Stimulated activated CD8-positive, alpha-beta memory T cell treated with anti-CD3 and anti-CD28 coated beads, Interleukin-12 subunit alpha, Interleukin-12 subunit beta, amount 100 ng/mL, for 4 hours (primary cell): ENCODE results near the gene G3BP1.
"Not testable (repeated sequence)": the region's sequence is repeated elsewhere in the genome, so short reads cannot be mapped to it uniquely, and the experiment has no call there.

Experiments used
- DNase-seq: peaks from one replicate; pipeline ENCODE4 v3.0.0-alpha.2; 2020; ENCODE audit warnings: low read depth

The G3BP1 gene

DNA sequence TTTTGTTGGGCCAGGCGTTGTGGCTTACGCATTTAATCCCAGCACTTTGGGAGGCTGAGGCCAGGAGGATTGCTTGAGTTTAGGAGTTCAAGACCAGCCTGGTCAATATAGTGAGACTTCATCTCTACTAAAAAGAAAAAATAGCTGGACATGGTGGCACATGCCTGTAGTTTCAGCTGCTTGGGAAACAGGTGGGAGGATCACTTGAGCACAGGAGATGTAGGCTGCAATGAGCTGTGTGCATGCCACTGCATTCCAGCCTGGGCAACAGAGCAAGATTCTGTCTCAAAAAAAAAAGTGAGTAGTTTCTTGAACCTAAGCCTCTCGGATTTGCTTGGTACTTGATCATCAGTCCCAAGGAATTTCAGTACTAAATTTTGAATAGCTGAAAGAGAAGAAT is 26.9 kb downstream of the G3BP1 start:
- DNase-seq = no peak

- no peak for DNase-seq
Measured at GRCh38 chr5:151799407-151799806, 27.7 kb downstream of the G3BP1 start.

DNA sequence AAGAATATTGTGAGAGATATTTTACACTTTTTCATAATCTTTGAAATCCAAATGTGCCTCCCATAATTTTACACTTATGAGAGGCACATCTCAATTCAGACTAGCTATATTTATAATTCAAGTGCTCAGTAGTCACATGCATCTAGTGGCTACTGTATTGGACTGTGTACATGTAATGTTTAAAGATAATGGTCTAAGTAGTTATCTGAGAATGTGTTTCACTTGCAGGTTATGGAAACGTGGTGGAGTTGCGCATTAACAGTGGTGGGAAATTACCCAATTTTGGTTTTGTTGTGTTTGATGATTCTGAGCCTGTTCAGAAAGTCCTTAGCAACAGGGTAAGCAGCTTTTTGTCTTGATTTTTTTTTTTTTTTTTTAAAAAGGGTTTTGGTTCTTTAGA is 28.8 kb downstream of the G3BP1 start:
- no peak for DNase-seq

GRCh38 chr5:151805414-151806223 is 33.9 kb downstream of the G3BP1 start:
- DNase-seq = no peak

DNA sequence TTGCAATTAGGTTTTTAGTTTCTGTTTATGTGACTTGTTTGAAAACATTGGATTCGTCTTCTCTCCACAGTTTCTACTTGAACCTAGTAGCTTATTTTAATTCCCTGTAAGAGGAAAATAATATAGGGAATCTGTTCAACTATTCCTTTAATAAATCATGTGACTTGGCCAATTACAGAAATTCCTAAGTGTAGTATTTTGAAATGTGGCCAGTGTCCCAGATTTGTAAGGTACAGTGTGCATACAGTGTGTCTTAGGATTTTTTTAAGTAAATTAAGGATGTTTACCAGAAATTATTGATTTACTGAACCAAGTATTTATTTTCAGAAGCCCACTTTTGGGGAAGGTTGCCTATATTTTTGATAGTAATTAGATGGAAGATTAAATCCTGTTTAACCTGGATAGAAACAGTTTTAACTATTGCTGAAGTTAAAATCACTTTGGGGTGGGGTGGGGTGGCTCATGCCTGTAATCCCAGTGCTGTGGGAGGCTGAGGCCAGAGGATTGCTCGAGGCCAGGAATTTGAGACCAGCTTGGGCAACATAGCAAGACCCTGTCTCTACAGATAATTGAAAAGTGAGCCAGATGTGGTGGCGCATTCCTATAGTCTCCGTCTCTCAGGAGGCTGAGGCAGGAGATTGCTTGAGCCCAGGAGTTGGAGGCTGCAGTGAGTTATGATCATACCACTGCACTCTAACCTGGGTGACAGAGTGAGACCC is 36.9 kb downstream of the G3BP1 start:
- no peak for DNase-seq

GRCh38 chr5:151810449-151810848 is 38.7 kb downstream of the G3BP1 start:
- no peak for DNase-seq

- DNase-seq = no peak
Measured at GRCh38 chr5:151810897-151811296, 39.1 kb downstream of the G3BP1 start.

DNA sequence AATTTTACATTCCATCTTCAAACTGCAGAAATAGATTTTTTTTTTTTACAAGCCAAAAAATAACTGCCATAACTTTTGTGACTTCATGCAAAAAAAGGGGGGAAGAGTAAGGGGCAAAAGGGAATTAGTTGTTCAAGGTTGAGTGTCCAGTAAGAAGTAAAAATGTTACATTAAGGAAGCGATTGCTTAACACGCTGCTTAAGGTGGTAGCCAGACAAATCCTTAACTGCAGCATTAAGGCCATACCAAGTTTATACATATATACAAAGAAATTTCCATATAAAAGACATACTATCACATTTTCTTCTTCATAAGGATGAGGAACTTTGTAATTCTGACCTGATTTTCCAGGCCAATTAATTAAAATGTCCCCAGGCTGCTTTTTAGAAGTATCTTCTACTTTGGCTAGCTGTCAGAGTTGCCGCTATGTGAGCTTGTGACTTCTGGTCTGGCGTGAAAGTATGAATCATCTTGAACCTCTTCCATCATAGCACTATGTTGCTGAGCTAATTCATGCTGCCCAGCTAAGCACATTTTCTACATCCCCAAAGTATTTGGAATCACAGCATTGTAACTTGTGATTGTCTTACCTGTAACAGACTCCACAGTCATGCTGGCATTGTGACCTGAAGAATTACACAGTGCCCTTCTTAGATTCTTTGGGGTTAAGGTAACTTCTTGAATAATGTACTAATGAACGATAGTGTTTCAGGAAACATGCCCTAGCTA is 40.0 kb downstream of the G3BP1 start:
- no peak for DNase-seq

DNA sequence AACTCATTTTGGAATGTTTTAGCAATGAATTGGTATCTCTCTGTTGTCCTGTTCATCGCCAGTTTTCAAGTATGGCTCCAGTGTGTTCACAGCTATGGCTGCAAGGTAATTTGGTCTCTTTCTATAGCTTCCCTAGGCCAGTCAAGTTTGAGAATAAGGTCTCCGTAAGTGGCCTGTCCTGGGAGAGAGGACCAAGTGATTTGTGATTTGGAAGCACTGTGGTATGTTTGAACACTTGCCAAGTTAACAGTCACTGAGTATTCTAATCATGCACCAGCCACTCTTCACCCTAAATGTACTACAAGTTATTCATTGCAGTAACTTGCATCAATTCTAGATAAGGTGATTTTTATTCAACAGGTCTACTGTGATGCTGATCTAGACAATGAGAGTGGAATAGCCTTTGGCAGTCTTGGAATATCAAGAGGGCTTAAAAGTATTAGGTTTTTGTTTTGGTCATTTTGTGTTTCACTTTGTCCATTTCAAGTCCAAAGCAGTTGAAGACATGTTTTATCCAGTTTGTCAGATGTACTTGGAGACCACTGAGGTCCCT is 41.1 kb downstream of the G3BP1 start:
- DNase-seq = no peak

- no peak for DNase-seq
Measured at GRCh38 chr5:151815051-151815450, 43.3 kb downstream of the G3BP1 start.

- DNase-seq = no peak
Measured at GRCh38 chr5:151819830-151820229, 48.1 kb downstream of the G3BP1 start.

DNA sequence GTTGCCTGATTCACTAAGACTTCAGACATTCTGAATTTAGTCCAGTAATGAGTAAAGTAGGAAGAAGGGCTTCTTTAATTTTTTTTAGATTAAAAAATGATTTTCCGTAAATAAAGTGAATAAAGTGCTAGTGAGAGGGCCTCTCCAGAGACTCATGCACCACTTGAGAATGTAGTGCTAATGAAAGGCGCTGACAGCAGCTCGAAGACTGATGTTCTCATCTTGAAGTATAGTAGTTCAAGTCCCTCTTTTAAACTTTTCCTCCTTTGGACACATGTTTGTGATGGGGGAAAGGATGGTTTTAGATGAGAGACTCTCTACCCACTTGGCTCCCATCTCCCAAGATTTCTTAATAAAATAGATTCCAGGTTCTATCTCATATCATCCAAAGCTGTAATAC is 48.5 kb downstream of the G3BP1 start:
- no peak for DNase-seq

DNA sequence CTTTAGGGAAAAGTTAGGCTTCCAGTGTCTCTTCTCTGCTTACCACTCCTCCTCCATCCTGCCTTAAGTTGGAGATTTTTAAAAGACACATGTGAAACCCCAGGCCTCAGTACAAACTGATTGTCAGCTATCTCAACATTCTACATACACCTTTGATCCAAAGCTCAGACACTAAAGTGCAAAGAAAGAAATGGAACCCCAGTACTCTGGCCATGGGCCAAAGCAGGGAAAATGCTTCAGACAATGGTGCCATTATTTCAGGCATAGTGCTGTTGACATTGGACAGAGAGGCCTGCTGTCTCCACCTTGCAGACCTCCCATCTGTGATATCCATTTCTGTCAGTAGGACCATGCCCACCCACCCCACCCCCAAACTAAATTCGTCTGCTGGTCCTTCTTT is 49.1 kb downstream of the G3BP1 start:
- no peak for DNase-seq

DNA sequence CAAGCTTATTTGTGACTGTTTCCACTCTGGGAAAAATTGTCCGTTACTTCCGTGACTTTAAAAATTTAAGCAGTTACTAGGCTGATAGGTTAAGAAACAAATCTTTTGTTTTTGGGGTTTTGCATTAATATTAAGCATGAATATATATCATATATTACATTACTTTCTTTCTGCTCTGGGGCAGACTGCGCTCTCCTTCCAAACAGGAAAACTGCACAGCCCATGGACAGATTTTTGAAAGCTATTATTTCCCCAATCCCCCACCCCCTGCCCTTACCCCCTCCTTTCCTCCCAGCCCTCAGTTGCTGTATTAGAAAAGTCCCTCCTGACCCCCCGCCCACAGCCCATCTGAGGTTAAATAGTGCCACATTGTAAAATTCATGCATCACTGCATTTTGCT is 50.4 kb downstream of the G3BP1 start:
- no peak for DNase-seq

DNA sequence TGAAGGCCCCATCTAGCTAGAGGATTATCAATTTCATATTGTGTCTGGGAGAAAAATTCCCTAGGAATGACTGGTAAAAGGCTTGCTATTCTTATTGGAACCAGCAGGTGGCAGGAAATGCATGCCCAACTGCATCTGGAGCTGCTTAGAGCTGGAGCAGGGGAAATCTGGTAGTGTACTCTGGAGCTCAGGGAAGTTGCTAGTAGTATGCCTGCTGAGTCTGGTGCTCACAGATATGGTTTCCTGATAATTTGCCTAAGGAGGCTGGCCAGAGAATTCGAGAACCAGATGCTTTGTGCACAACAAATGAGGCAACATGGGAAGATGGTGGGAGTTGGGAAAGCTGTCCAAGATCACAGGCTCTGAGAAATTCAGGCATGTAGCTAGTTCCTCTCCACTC is 53.7 kb downstream of the G3BP1 start:
- no peak for DNase-seq

DNA sequence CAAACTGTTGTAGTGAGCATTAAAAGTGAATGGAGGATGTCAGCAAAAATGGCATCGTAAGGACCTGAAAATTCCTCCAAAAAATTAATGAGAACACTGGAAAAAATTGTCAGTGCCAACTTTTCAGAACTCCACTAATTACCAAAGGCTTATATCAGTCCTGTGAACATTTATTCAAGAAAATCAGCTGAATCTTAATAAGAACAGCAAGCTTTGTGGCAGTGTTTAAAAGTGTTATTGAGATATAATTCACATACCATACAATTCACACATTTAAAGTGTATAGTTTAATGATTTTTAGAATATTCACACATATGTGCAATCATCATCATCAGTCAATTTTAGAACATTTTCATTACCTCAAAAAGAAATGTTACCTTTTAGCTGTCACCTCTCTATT is 57.6 kb downstream of the G3BP1 start:
- DNase-seq = no peak

- DNase-seq = not testable (repeated sequence)
Measured at GRCh38 chr5:151832843-151833242, 61.1 kb downstream of the G3BP1 start.

DNA sequence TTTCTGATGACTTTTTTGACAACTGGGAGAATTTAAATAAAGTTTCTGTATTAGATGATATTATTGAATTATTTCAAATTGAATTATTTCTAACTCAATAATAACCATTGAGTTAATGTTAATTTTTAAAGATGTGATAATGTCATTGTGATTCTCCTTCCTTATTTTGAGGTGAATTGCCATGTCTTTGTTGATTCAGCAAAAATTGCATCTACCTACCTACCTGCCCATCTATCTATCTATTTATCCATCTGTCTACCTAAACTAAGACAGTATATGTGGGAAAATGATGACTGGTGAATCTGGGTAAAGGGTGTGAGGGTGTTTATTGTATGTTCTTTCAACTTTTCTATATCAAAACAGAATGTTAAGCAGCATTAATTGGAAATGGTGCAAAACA is 75.0 kb downstream of the G3BP1 start:
- DNase-seq = no peak

GRCh38 chr5:151847871-151848270 is 76.1 kb downstream of the G3BP1 start:
- no peak for DNase-seq

DNA sequence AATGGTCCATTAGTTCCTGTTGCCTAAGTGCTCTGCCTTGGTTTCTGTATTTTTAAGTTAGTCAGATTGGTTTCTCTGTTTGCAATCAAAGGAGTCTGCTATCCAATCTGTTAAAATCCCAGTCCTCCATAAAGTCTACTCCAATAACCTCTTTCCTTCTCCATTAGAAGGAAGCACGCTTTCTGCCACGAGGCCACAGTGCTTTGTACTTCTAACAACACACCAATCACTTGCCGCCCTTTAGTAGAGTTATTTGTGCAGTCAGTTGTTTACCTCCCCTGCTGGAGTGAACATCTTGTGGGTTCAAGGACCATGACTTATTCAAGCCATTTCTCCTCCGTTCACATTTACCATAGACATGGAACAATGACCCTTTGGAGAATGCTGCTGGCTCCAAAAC is 83.9 kb downstream of the G3BP1 start:
- DNase-seq = no peak

DNA sequence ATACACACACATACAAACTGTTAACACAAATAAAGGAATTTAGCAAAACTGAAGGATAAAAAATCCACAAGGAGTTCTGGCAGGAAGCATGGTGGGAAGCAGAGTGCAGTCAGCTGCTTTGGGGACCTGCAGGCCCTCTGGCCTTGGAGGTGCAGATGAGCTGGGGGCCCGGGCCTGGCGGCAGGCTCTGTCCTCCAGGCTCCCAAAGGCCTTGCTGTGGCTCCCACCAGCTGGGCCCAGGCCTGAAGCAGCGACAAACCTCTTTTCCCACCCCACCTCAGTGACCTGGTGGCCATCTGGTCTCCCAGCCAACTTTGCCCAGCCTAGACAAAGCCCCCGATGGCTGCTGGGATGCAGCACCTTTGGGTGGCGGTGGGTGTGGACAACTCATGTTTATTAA is 85.1 kb downstream of the G3BP1 start:
- no peak for DNase-seq

DNA sequence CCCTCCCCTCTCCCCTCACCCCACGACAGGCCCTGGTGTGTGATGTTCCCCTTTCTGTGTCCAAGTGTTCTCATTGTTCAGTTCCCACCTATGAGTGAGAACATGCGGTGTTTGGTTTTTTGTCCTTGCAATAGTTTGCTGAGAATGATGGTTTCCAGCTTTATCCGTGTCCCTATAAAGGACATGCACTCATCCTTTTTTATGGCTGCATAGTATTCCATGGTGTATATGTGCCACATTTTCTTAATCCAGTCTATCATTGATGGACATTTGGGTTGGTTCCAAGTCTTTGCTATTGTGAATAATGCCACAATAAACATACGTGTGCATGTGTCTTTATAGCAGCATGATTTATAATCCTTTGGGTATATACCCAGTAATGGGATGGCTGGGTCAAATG is 89.1 kb downstream of the G3BP1 start:
- DNase-seq = not testable (repeated sequence)
